SK-N-MC (cell line): ENCODE measurements around the gene FAM13A.

ENCODE experiments used
- EZH2 ChIP-seq: fragments of 200-600 bp; sonication (generic); IDR thresholded peaks from one replicate; pipeline ENCODE4 v1.6.1; 2017; ENCODE audit warnings: antibody characterized with exemption
- FOXP2 ChIP-seq: optimal IDR thresholded peaks from 2 replicates; pipeline ENCODE3; 2011; ENCODE audit warnings: mild to moderate bottlenecking, moderate library complexity; ENCODE audit not compliant: insufficient read depth; ENCODE audit errors: extremely low read length, control extremely low read depth
- POLR2AphosphoS5 ChIP-seq: IDR thresholded peaks from 2 replicates; pipeline ENCODE4 v1.6.1; 2012; ENCODE audit warnings: mild to moderate bottlenecking, low read depth, low read length, borderline replicate concordance

DNA sequence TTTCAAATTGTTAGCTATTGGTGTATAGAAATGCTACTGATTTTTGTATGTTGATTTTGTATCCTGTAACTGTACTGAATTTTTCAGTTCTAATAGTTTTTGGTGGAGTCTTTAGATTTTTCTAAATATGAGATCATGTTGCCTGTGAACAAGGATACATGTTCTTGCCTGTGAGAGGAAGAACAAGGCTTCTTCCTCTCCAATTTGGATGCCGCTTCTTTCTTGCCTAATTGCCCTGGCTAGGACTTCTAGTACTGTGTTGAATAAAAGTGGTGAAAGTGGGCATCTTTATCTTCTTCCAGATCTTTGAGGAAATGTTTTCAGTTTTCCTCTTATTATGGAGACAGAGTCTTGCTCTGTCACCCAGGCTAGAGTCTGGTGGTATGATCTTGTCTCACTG, 343.2 kb downstream of the FAM13A start:
- TF ChIP-seq EZH2: no peak
- TF ChIP-seq POLR2AphosphoS5: no peak
- TF ChIP-seq FOXP2: no peak
